ENCODE measurements around the gene AGBL4.
A peak's percentile ranks its signal among the peaks of the same experiment; 100 is the strongest.

The AGBL4 gene

DNA sequence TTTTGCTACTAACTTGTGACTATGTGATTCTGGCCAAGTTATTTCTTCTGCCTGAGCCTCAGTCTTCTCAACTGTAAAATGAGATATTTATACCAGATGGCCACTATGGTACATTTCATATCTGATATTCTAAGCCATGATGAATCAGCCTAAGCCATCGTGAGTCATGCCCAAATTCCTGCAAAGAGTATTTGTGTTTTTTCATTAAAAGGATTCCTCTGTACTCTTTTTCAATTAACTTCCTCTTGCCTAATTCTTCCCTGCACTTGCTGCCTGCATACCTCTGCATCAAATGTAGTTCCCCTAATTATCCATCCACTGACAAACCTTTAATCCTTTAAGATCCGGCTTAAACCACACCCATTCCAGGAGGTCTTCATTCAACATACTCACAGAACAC, 672.0 kb downstream of the AGBL4 start:
- no peak overlapping the region for H3K4me3 ChIP-seq (ENCODE audit: low read length)
- peak; percentile 30 for DNase-seq (ENCODE audit: low read depth)

DNA sequence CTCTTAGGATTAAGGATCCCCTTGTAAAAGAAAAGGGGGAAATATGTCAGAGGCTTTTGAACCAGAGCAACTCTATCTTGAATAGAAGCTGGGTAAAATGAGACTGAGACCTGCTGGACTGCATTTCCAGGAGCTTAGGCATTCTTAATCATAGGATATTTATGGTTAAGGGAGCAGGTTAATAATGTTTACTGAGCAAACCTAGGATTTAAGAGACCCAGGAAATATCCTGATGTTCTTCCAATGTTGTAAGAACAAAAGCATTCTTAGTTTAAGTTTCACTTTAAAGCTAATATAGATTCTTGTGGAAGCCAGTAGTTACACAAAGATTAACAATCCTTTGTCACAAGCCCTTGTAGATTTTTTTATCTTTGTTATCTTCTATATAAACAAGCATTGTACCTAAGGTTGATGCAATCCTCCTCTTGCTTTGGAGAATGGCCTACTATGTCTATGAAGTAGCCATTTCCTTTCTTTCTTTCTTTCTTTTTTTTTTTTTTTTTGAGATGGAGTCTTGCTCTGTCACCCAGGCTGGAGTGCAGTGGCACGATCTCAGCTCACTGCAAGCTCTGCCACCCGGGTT, 676.9 kb downstream of the AGBL4 start:
- H3K4me3 ChIP-seq (ENCODE audit: low read length): no peak overlapping the region
- DNase-seq (ENCODE audit: low read depth): peak; percentile 1
- TF ChIP-seq, protein P1, sequence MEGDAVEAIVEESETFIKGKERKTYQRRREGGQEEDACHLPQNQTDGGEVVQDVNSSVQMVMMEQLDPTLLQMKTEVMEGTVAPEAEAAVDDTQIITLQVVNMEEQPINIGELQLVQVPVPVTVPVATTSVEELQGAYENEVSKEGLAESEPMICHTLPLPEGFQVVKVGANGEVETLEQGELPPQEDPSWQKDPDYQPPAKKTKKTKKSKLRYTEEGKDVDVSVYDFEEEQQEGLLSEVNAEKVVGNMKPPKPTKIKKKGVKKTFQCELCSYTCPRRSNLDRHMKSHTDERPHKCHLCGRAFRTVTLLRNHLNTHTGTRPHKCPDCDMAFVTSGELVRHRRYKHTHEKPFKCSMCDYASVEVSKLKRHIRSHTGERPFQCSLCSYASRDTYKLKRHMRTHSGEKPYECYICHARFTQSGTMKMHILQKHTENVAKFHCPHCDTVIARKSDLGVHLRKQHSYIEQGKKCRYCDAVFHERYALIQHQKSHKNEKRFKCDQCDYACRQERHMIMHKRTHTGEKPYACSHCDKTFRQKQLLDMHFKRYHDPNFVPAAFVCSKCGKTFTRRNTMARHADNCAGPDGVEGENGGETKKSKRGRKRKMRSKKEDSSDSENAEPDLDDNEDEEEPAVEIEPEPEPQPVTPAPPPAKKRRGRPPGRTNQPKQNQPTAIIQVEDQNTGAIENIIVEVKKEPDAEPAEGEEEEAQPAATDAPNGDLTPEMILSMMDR (IDR thresholded peaks at IDR 0.05; ENCODE audit: insufficient read depth, low read depth, low read length, missing control alignments): no peak

More for the DNA sequence above, 672.0 kb downstream of the AGBL4 start:
- TF ChIP-seq, protein P1 (IDR thresholded peaks at IDR 0.05; ENCODE audit: insufficient read depth, low read depth, low read length, missing control alignments): no peak

DNA sequence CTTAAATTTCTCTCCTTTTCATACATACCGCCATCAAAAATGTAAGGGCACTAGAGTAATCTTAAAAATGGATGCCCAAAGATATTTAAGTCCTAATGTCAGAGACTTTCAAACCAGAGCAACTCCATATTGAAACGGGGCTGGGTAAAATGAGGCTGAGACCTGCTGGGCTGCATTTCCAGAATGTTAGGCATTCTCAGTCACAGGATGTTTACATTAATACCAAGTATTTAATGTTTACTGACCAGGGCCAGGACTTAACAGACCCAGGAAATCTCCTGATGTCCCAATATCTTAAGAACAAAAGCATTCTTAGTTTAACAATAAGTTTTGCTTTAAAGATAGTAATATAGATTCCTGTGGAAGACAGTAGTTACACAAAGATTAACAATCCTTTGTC, 683.2 kb downstream of the AGBL4 start:
- no peak for DNase-seq (ENCODE audit: low read depth)
- no peak overlapping the region for H3K4me3 ChIP-seq (ENCODE audit: low read length)

DNA sequence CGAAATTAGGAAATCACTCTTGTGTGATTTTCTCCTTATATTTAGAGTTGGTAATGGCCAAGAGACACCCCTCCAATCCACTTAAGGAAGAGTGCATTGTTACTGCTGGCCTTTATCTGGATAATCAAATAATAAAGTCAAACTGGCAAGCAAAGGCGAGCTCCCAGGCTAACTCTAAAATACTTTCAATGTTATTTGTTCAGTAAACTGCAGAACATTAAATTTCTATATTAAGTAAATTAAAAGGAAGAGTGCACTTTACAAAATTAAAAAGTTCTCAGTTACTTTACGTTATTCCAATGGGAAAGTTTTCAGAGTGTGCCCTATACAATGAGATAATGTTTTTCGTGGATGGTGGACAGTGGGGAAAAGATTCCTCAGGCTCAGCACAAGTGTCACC, 684.7 kb downstream of the AGBL4 start:
- no peak for DNase-seq (ENCODE audit: low read depth)
- no peak overlapping the region for H3K4me3 ChIP-seq (ENCODE audit: low read length)
- TF ChIP-seq, protein P1 (IDR thresholded peaks at IDR 0.05; ENCODE audit: insufficient read depth, low read depth, low read length, missing control alignments): no peak

More for the DNA sequence above, 683.2 kb downstream of the AGBL4 start:
- TF ChIP-seq, protein P1 (IDR thresholded peaks at IDR 0.05; ENCODE audit: insufficient read depth, low read depth, low read length, missing control alignments): no peak

DNA sequence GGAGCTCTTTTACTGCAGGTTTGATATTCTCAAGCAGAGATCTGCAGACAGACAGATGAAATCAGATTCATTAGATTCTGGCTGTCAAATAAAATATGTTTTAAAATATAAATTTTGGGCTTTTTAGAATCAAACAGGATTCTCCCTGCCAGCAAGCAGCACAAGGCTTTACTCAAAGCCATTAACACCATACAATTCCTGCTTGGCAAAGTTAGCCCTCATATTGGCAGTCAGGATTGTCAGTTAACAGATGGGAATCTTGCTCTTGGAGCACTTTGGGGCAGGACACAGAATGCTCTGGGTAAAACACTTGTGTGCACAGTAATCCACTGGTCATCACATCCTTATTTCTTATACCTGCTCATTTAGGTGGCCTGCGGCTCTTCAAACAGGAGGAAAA, 686.5 kb downstream of the AGBL4 start:
- no peak for DNase-seq (ENCODE audit: low read depth)
- no peak overlapping the region for H3K4me3 ChIP-seq (ENCODE audit: low read length)
- TF ChIP-seq, protein P1 (IDR thresholded peaks at IDR 0.05; ENCODE audit: insufficient read depth, low read depth, low read length, missing control alignments): no peak

DNA sequence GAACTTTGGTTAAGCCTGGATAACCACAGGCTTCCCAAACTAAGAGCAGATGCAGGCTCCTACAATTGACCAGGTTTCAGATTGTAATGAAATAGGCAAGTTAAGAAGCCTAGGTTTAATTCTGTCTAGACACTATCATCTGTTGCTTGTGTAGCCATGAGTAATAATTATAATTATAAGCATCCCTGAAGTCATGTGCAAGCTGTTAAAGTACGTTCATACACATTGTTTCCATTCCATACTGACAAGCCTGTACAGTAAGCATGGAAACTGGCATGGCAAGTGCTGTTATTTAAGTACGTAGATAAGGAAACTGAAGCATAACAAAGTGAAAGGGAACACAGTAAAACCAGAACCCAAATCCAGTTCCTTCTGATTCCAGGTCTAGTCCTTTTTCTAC, 689.8 kb downstream of the AGBL4 start:
- H3K4me3 ChIP-seq (ENCODE audit: low read length): no peak overlapping the region
- peak; percentile 3 for DNase-seq (ENCODE audit: low read depth)
- TF ChIP-seq, protein P1 (IDR thresholded peaks at IDR 0.05; ENCODE audit: insufficient read depth, low read depth, low read length, missing control alignments): no peak
